ENCODE measurements around the gene BRWD1. TPM values are rescaled to one million over a fixed set of nuclear protein-coding genes. Genes with fewer than 3 reads are reported as not detected.
A peak's percentile ranks its signal among the peaks of the same experiment; 100 is the strongest.

BRWD1 gene
- 10 to 100 TPM; 71.9 to 81.6 TPM for total RNA-seq
- 262 to 357 reads per million in 2 donors for total RNA-seq

DNA sequence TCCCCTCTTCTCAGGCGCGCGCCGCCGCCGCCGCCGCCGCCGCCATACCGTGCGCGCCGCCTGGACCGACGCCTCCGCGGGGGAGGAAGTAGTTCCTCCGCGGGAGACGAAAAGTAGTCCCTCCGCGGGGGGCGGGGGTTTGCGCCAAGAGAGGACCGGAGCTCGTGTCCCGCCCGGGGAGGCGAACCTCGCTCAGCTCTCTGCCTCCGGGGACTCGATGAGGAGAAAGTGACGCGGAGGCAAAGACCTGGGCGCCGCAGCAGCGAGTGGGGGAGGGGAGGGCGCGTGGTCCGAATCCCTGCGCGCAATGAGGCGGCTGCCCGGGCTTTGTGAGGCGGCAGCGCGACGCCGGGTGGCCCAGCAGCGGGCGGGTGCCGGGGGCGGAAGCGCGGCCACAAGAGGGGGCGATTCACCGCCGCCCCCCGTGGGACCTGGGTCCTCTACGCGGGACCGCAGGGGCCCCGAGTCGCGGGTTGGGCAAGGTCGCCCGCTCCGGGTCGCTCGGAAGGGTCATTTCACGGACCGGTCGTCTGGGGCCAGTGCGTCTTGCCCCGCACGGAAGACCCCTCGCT is at the start of gene BRWD1:
Gene BRWD1 (minus strand): TSS at position 62 of the 572 bp plus-strand sequence. CDS start 141 bp downstream, outside the sequence.
- ATAC-seq (peak; percentile 48), DNase-seq (peak; percentile 68 to 74 (median 68))
- Mint-ChIP-seq H3K36me3 (ENCODE audit: low read depth) (peaks cover 4% of the 10 kb centered on the region), H3K4me1 (peaks cover 39% of the 10 kb centered on the region), H3K4me3 (peak within 1 kb of the TSS; percentile 92), H3K27ac (peak within 1 kb of the TSS; percentile 93), H3K27me3 (no peaks in the 10 kb centered on the region)
- no peaks in the 10 kb centered on the region for H3K9me3 ChIP-seq (ENCODE audit: control insufficient read depth, low read length, poor library complexity, severe bottlenecking)

DNA sequence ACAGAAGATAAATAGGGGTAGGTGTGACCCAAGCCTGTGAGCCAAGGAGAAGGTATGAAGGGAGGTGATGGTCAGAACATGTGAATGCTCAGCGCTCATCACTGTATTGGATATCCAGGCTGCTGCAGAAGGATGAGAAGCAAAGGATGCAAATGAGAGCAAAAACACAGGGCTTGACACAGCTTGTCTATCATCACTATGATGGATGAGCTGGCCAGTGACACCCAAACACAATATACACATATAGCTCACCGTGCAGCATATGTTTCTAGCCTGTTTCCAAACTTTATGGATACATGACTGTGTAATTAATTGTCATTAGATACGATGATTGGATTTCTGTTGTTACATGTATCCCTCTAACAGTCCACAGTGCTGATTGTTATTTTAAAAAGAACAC is 49.3 kb upstream of the BRWD1 start:
- Mint-ChIP-seq H3K36me3 (ENCODE audit: low read depth) (no peaks in the 10 kb centered on the region), H3K27me3 (peaks cover 21% of the 10 kb centered on the region), H3K4me1 (peaks cover 4% of the 10 kb centered on the region), H3K4me3 (no peak overlapping the region), H3K27ac (no peak overlapping the region)
- no peak for ATAC-seq
- no peak for DNase-seq
- no peaks in the 10 kb centered on the region for H3K9me3 ChIP-seq (ENCODE audit: control insufficient read depth, low read length, poor library complexity, severe bottlenecking)

DNA sequence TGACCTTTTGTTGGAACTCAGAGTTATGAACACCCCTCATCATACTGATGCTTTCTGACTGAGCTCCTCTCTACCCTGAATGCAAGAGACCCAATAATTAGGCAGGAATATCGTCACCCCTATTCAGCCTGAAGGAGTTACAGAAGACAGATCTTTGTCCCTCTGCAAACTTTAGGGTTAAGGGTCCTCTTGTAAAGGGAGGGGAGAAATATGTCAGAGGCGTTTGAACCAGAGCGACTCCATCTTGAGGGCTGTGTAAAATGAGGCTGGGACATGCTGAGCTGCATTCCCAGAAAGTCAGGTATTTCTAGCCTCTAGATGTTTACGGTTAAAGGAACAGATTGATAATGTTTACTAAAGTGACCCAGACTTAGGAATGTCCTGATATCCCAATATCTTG is 46.0 kb upstream of the BRWD1 start:
- DNase-seq, result no peak
- H3K9me3 ChIP-seq (ENCODE audit: control insufficient read depth, low read length, poor library complexity, severe bottlenecking), result no peaks in the 10 kb centered on the region
- no peak for ATAC-seq
- Mint-ChIP-seq H3K27me3 (peaks cover 39% of the 10 kb centered on the region), H3K4me3 (no peak overlapping the region), H3K36me3 (ENCODE audit: low read depth) (peaks cover 2% of the 10 kb centered on the region), H3K27ac (no peak overlapping the region), H3K4me1 (peaks cover 4% of the 10 kb centered on the region)

DNA sequence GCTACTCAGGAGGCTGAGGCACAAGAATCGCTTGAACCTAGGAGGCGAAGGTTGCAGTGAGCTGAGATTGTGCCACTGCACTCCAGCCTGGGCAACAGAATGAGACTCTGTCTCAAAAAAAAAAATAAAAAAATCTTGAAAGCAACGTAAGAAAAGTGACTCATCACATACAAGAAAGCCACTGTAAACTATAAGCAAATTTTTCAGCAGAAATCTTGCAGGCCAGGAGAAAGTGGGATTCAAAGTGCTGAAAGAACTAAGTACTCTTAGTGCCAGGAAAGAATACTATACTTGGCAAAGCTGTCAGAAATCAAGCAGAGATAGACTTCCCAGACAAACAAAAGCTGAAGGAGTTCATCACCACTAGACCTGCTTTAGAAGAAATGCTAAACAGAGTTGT is 39.9 kb upstream of the BRWD1 start:
- H3K27me3 Mint-ChIP-seq, result peaks cover 32% of the 10 kb centered on the region
- no peak for ATAC-seq

DNA sequence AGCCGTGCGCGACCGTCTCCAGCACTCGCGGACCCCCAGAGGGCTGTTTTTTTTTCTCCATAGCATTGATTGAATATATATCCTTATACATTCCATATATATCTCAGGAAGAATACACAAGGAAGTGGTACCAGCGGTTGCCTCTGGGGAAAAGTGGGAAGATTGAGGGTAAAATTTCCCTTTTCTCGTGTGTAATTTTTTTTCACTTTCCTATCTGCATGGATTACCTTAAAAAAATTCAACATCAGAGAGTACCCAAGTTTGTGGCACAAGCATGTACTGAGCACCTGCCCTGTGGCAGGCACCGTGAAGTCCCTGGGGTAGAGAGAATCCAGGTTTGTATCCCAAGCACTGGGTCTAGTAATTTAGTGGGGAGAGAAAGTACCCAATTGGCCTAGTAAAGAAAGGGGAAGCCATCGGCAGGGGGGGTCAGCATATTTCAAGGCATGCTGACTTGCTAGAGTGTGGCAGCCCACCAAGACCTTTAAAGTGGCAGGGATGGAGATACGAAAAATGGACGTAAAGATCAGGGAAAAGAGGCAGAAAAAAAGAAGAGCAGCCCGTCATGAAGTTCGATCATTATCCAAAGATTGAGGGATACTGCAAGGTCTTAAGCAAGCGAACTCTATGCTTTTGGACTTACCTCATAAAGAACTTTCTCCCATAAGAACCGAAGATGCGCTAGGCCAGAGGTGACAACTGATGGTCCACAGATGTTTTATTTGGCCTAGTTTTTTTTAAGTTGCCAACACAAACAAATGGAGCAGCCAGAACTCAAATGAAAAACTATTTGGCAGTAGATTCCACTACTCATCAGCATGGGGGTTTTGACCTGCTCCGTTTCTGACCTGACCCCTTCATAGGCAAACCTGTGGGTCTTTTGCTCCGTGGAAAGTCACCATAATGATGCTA is 36.9 kb upstream of the BRWD1 start:
- peaks cover 5% of the 10 kb centered on the region for H3K36me3 Mint-ChIP-seq (ENCODE audit: low read depth)
- peak overlapping the region; percentile 92 for H3K4me3 Mint-ChIP-seq
- H3K27me3 Mint-ChIP-seq, result peaks cover 24% of the 10 kb centered on the region
- ATAC-seq (no peak), DNase-seq (no peak)
- peak overlapping the region; percentile 93 for H3K27ac Mint-ChIP-seq
- H3K9me3 ChIP-seq (ENCODE audit: control insufficient read depth, low read length, poor library complexity, severe bottlenecking), result no peaks in the 10 kb centered on the region
- peaks cover 21% of the 10 kb centered on the region for H3K4me1 Mint-ChIP-seq

More for the DNA sequence above, 39.9 kb upstream of the BRWD1 start:
- no peak overlapping the region for H3K4me3 Mint-ChIP-seq
- peaks cover 4% of the 10 kb centered on the region for H3K4me1 Mint-ChIP-seq
- DNase-seq, result no peak
- H3K9me3 ChIP-seq (ENCODE audit: control insufficient read depth, low read length, poor library complexity, severe bottlenecking), result no peaks in the 10 kb centered on the region
- no peak overlapping the region for H3K27ac Mint-ChIP-seq
- peaks cover 5% of the 10 kb centered on the region for H3K36me3 Mint-ChIP-seq (ENCODE audit: low read depth)

DNA sequence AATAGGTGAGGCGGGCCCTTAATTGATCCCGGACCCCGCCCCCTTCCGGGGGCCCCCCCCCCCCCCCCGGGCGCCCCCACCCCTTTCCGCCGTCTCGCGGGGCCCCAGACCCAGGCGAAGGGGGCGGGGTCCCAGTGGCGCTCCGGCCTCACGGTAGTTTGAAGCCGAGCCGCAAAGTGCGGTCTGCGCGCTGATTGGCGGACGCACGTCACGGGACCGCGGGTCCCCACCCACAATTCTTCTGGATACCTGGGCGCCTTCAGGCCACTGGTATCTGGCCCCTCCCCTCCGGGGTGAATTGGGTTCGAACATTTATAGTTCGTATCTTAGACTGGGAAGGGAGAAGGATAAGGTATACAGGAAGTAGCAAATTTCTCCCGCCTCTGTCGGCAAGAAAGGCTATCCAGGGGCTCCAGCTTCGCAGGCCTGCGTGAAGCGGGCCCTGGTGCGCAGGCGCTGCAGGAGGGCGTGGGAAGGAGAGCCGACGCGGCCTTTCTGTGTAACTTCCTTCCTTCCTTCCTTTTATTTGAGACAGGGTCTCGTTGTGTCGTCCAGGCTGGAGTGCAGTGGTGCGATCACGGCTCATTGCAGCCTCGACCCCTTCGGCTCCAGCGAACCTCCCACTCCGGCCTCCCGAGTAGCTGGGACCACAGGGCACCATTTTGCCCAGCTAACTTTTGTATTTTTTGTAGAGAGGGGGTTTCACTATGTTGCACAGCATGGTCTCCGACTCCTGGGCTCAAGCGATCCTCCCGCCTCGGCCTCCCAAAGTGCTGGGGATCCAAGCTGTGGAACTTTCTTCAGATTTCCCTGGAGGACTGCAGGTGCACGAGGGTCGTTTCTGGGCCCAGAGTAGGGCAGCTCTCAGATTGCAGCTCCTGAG is 36.0 kb upstream of the BRWD1 start:
- peak; percentile 88 for ATAC-seq
- peak overlapping the region; percentile 93 for H3K27ac Mint-ChIP-seq
- no peaks in the 10 kb centered on the region for H3K9me3 ChIP-seq (ENCODE audit: control insufficient read depth, low read length, poor library complexity, severe bottlenecking)
- H3K27me3 Mint-ChIP-seq, result peaks cover 15% of the 10 kb centered on the region
- peak overlapping the region; percentile 92 for H3K4me3 Mint-ChIP-seq
- peak; percentile 94 to 96 (median 95) for DNase-seq
- peaks cover 10% of the 10 kb centered on the region for H3K36me3 Mint-ChIP-seq (ENCODE audit: low read depth)
- peaks cover 26% of the 10 kb centered on the region for H3K4me1 Mint-ChIP-seq

DNA sequence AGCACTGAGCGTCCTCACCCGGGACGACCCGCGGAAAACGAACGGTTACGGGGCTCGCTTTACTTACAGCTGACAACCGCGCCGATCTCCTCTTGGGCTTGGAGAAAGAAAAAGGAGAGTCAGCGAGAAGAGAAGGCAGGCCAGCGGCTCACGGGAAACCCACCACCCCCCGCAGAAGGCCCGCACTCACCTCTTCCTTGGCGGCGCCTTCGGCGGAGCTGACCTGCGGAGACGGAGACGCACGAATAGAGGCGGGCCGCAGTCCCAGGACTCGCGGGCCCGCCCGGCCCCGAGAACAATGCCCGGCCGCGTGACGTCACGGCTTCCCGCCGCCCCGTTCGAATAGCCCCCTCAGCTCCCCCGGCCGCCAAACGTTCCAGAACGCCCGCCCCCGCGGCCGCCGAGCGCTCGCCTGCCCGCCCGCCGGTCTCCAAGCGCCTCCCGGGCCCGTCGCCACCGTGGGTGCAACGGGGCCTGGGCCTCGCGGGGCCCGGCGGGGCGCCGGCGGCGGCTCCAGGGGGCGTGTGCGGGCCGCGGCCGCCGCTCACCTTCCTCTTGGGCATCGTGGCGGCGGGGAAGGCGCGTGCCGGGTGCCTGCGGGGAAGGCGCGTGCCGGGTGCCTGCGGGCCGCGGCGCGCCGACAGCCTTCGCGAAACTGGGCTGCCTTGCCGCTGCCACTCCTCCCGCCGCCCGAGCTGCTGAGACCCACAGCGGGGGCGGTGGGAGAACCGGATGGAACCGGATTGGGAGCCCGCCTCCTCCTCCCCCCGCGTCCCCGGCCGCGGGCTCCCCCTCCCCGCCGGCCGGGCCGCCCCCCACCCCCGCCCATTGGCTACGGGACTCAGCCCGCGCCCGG is 35.2 kb upstream of the BRWD1 start, which contains the start of gene HMGN1:
Gene HMGN1 (minus strand): TSS at position 734 of the 856 bp plus-strand sequence. CDS start 171 bp downstream, at position 563.
- ATAC-seq, result peak; percentile 12
- no peaks in the 10 kb centered on the region for H3K9me3 ChIP-seq (ENCODE audit: control insufficient read depth, low read length, poor library complexity, severe bottlenecking)
- Mint-ChIP-seq H3K4me3 (peak within 1 kb of the TSS; percentile 92), H3K27me3 (peaks cover 9% of the 10 kb centered on the region), H3K36me3 (ENCODE audit: low read depth) (peaks cover 7% of the 10 kb centered on the region), H3K27ac (peak within 1 kb of the TSS; percentile 93), H3K4me1 (peaks cover 26% of the 10 kb centered on the region)
- DNase-seq, result peak; percentile 81 to 88 (median 86)

DNA sequence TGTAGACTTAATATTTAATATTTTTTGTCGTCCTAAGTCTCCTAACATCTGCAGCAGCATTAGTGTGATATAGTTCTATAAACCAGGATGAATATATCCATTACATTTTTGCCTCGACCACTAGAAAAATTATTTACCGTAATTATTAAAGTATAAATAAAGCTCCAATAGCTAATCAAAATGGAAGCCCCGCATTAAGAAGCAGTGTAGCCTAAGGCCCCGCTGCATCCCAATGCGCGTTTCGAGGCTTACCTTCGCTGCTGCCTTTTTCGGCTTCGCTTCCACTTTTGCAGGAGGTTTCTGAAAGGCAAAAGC is 34.6 kb upstream of the BRWD1 start:
- peaks cover 26% of the 10 kb centered on the region for H3K4me1 Mint-ChIP-seq
- H3K4me3 Mint-ChIP-seq, result peak overlapping the region; percentile 89
- peaks cover 11% of the 10 kb centered on the region for H3K36me3 Mint-ChIP-seq (ENCODE audit: low read depth)
- peak overlapping the region; percentile 84 for H3K27ac Mint-ChIP-seq
- H3K9me3 ChIP-seq (ENCODE audit: control insufficient read depth, low read length, poor library complexity, severe bottlenecking), result no peaks in the 10 kb centered on the region
- ATAC-seq, result no peak
- no peak for DNase-seq
- peaks cover 5% of the 10 kb centered on the region for H3K27me3 Mint-ChIP-seq

DNA sequence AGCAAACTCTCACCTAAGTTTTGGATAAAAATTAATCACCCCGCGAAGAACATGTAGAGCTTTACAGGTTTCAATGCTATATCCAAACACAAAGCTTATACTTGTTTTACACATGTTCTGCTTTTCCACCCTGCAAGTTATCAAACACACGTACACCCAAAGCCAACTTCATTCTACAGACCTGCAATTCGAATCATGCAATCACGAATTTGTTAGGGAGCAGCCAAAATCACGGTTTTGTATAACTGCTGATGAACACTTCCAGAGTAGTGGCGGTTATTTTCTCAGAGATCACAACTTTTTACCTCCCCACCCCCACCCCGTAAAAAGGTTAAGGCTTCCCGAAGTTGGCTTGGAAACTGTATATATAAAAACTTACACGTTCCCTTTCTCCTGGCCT is 34.1 kb upstream of the BRWD1 start:
- Mint-ChIP-seq H3K4me3 (peak overlapping the region; percentile 89), H3K27ac (peak overlapping the region; percentile 84), H3K36me3 (ENCODE audit: low read depth) (peaks cover 11% of the 10 kb centered on the region), H3K27me3 (peaks cover under 1% of the 10 kb centered on the region), H3K4me1 (peaks cover 26% of the 10 kb centered on the region)
- ATAC-seq (no peak), DNase-seq (no peak)
- no peaks in the 10 kb centered on the region for H3K9me3 ChIP-seq (ENCODE audit: control insufficient read depth, low read length, poor library complexity, severe bottlenecking)

DNA sequence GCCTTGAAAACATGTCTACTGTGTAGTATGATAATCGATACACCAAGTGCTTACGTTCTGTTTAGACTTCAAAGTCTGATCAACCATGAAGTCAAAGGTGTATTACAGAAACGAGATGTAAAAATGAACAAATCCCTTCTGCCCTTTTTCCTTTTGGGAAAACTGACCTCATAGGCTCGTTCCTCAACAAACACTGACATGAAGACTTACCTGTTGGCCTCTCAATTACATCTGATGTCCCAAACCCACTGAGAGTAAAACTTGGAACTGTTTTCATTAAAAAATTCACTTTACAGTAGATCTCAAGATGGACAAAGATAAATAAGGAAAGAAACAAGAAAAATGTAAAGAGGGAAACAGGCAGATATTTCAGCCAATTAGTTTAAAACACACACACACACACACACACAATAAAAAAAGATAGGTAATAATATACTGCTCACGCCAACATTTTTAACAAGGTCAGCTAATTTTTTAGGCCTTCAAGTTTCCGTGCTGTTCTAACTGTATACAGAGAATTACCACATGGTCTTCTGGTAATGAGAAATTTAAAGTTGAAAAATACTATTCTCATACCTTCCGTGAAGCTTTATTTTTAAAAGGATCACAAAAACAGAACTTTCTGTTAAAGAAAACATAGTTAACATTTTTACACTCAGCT is 33.4 kb upstream of the BRWD1 start:
- Mint-ChIP-seq H3K27ac (peak overlapping the region; percentile 84), H3K4me3 (peak overlapping the region; percentile 78), H3K4me1 (peaks cover 26% of the 10 kb centered on the region), H3K27me3 (no peaks in the 10 kb centered on the region), H3K36me3 (ENCODE audit: low read depth) (peaks cover 11% of the 10 kb centered on the region)
- no peaks in the 10 kb centered on the region for H3K9me3 ChIP-seq (ENCODE audit: control insufficient read depth, low read length, poor library complexity, severe bottlenecking)
- DNase-seq (no peak), ATAC-seq (no peak)

DNA sequence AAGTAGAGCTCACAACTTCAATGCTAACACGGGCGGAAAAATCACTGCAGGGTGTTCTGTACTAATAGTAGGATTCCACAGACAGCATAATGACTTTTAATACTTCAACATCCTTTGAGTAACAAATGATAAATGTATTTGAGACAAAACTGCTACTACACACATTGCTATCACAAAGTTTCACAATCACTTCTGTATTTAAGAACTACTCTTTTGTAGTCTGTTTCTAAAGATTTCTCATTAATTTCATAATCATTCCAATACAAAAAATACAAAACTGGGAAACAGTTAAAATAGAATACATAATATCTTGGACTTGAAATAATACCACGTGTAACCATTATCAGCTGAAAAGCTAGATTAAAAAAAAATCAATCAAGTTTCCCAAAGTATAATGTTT is 32.8 kb upstream of the BRWD1 start:
- H3K4me1 Mint-ChIP-seq, result peaks cover 26% of the 10 kb centered on the region
- peaks cover 11% of the 10 kb centered on the region for H3K36me3 Mint-ChIP-seq (ENCODE audit: low read depth)
- H3K27me3 Mint-ChIP-seq, result no peaks in the 10 kb centered on the region
- DNase-seq (no peak), ATAC-seq (no peak)
- peak overlapping the region; percentile 43 for H3K4me3 Mint-ChIP-seq
- no peaks in the 10 kb centered on the region for H3K9me3 ChIP-seq (ENCODE audit: control insufficient read depth, low read length, poor library complexity, severe bottlenecking)
- peak overlapping the region; percentile 84 for H3K27ac Mint-ChIP-seq

DNA sequence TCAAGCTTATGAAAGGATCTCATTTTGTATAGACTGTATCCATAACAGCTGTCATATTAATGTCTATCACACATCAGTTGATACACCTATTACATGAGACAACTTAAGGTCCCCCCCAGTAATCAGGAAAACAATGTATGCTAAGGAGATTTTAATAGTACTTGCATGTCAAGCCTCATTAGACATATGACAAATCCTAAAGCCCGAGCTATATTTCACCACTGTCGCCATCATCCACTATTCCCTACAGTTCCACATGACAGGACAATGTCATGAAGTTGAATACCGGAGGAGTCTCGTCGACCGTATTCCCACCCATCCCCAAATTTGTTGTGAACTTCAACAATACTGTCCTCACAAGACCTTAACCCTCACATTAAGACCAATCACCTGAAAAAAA is 32.0 kb upstream of the BRWD1 start:
- H3K36me3 Mint-ChIP-seq (ENCODE audit: low read depth), result peaks cover 14% of the 10 kb centered on the region
- DNase-seq (no peak), ATAC-seq (no peak)
- no peaks in the 10 kb centered on the region for H3K9me3 ChIP-seq (ENCODE audit: control insufficient read depth, low read length, poor library complexity, severe bottlenecking)
- H3K4me1 Mint-ChIP-seq, result peaks cover 26% of the 10 kb centered on the region
- no peaks in the 10 kb centered on the region for H3K27me3 Mint-ChIP-seq
- H3K4me3 Mint-ChIP-seq, result peak overlapping the region; percentile 43
- peak overlapping the region; percentile 84 for H3K27ac Mint-ChIP-seq
